Retinal pigment epithelial cell (primary cell): Measurements from ENCODE around the gene PTBP3.

Source experiments
- DNase-seq: peaks from one replicate; pipeline ENCODE4 v3.0.0-alpha.2; 2010; ENCODE audit warnings: low read depth
- H3K4me3 ChIP-seq: 2 replicates; pipeline ENCODE4 v1.5.1; 2011; ENCODE audit warnings: mild to moderate bottlenecking, low read length, control low read depth, moderate library complexity
- CTCF ChIP-seq: conservative IDR thresholded peaks from 2 replicates; pipeline ENCODE4 v1.5.1; 2011; ENCODE audit warnings: low read depth, low read length, control low read depth, inconsistent platforms

The PTBP3 gene

GRCh38 chr9:112332977-112333638 is at the start of gene PTBP3:
Gene PTBP3 (minus strand): TSS chr9:112333619. CDS start chr9:112297865, 35,754 bp downstream.
- H3K4me3 ChIP-seq: peak within 1 kb of the TSS; percentile 69
- TF ChIP-seq CTCF: no peak
- no peak for DNase-seq

- DNase-seq: no peak
- H3K4me3 ChIP-seq: no peak overlapping the region
- no peak for TF ChIP-seq CTCF
These were observed 49.3 kb upstream of the PTBP3 start for GRCh38 chr9:112382501-112383364.

GRCh38 chr9:112382066-112382465 is 48.6 kb upstream of the PTBP3 start:
- no peak for DNase-seq
- no peak overlapping the region for H3K4me3 ChIP-seq
- no peak for TF ChIP-seq CTCF

- no peak for DNase-seq
- peak overlapping the region; percentile 92 for H3K4me3 ChIP-seq
- no peak for TF ChIP-seq CTCF
These were observed 47.4 kb upstream of the PTBP3 start for GRCh38 chr9:112380825-112381221.

- no peak for DNase-seq
These were observed 46.8 kb upstream of the PTBP3 start, which contains the start of gene HSDL2 for GRCh38 chr9:112380102-112380824. Gene HSDL2 (plus strand): TSS chr9:112380108. CDS start chr9:112380164, 56 bp downstream.

More at GRCh38 chr9:112380102-112380824, 46.8 kb upstream of the PTBP3 start, which contains the start of gene HSDL2:
- H3K4me3 ChIP-seq: peak within 1 kb of the TSS; percentile 92
- TF ChIP-seq CTCF: no peak
